GM21515 (cell line): ENCODE data around the gene UBAP2.

Source experiments
- ATAC-seq: cut with Tn5 transposase; IDR thresholded peaks from one replicate; pipeline ENCODE4 v1.9.1; 2021; ENCODE audit not compliant: unreplicated experiment

UBAP2 gene

DNA sequence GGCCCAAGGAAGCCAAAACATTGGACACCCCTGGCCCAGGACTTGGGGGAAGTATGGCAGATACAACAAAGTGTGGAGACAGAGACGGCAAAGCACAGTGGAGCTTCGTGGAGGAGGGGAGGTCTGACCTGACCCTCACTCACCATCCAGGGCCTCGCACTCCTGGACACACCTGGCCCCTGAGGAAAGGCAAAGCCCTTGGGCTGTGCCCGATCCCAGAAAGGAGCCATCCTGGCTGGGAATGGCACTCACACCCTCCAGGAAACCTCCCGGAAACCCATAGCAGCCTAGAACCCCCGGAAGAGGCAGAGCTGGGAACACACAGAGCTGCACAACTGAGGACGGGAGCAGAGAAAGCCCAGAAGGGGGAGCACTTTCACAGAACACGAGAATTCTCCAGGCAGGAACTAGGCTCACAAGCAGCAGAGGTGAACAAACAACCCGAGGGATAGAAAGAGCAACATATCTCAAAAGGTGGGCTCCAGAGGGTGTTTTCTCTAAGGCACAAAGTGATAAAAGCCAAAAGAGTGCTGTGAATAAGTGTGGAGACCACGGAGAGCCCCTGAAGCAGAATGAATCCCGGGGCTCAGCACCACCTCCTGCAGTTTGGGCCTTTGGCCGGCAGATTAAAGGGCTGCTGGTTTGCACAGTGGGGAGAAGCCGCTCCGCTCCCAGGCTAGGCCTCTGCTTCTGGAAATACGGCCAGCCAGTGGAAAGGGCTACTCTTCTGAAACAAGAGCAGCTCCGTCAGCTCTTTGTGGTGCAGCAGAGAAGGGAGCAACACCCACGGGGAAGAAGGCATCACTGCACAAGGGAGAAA, 123.5 kb downstream of the UBAP2 start:
- ATAC-seq = no peak

DNA sequence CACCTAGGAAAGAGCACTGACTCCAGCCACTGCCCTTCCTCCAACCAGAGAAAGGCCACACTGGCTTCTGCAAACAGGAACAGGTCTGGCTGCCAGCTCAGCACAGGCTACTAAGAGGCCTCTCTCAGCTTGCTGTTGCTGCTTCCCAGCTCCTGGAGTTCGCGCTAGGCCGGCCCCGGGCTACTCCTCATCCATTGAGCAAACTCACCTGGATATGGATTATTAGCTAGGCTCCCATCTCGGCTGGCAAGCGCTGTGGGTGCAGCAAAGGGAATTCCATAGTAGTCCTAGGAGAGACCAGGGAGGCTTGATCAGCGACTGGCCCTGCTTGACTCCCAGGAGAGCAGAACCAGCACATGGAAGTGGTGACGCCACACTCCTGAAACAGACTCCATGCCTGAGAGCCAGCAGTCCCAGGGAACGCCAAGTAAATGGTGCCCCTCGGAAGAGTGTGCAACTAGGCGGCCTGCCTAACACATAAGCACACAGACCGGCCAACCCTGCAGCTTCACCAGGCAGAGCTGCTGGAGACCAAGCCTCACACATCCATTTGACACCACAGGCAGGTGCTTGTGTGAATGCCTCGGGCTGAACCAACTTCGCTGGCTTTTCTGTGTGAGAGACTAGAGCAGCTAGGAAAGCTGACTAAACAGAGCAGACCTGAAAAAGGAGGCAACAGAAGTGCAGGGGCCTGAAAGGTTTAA, 124.5 kb downstream of the UBAP2 start:
- ATAC-seq = no peak

DNA sequence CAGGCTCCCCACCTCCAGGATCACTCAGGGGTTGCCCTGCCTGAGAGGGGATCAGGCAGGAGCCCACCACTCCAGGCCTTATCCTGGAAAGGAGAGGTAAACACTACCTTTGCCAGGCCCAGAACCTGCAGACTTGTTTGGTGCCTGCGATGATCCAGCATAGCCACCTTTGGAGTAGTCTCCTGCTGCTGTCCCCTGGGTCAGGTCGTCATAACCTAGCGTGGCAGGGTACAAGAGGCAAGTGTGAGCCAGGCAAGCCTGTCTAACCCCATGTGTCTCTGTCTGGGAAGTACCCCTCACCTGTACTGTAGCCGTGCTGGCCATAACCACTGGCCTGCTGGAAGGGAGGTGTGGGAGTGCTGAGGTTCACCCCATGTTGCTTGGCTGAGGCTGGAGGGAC, 125.6 kb downstream of the UBAP2 start:
- ATAC-seq = no peak

DNA sequence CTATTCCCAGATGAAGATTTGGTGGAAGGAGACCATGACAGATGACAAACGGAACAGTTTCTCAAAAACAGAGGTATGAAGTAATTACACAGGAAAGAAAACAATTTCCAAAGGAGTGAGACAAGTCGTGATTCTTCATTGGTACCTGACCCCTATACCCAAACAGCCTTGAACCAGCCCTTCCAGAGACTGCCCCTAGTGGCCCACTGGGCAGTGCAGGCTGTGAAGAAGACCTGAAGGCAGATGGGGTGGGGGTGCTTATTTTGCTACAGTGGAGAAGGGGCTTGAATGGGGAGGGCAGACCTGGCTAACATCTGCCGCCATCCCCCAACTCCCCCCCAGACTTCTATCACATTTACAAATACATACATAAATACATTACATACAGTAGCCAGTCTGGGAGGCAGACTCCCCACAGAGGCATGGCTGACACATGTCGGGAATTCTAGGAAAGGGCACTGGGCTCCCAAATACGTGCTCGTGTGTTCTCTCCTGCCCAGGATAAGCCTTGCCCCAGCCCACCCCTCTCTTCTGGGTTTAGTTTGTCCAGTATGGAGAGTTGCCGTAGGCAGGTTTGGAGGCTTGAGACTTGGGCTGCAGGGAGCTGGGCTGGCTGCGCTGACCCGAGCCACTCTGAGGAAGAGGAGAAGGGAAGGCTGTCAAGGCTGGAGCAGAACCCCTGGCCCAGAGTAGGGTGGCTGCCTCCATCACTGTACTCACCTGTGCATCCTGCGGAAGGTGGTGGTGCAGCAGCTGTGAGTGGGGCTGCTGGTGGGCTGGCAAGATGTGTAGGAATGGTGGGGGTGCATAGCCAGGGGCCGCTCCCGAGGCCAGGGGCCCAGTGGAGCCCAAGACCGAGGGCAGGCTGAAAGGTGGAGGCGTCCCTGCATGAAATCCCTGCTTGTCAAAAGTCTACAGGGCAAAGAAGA, 126.5 kb downstream of the UBAP2 start:
- ATAC-seq = no peak

DNA sequence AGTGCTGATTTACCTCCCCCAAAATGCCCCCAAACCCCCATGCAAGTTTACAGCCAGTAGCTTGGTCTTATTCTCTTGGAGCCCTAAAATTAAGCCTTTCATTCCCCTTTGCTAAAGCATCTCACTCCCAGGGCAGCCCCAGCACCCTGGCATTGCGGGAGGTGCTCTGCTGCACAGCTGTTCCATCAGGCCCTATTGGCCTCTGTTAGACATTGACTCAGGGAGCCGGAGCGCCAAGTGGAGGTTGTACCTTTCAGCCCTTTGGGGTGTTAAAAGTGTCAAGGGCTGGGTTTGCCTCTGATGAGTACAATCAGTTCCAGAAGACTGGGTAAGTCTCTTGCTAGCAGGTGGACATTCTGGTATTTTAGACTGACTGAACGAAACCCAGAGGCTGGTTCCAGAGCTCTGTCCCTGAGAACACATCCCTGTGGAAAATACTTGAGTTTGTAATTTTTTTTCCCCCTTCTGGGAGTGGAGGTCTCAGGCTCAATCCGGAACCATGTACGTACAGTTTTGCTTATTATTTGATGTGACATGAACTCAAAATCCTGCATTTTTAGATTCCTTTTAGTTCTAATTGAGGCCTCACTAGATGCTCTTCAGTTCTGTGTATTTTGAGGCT, 129.3 kb downstream of the UBAP2 start:
- ATAC-seq = no peak

DNA sequence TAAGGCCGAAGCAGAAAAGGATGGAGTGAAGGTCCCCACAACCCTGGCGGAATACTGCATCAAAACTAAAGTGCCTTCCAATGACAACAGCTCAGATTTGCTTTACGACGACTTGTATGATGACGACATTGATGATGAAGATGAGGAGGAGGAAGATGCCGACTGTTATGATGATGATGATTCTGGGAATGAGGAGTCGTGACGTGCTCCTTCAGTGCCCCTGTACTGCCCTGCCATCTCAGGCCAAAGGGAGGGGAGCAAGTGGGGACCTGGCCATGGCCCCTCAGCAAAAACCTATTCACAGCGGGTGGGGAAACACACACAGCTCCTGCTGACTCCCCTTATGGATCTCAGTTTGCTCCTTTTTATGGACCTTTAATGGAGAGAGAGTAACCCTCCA, 131.7 kb downstream of the UBAP2 start:
- no peak for ATAC-seq

DNA sequence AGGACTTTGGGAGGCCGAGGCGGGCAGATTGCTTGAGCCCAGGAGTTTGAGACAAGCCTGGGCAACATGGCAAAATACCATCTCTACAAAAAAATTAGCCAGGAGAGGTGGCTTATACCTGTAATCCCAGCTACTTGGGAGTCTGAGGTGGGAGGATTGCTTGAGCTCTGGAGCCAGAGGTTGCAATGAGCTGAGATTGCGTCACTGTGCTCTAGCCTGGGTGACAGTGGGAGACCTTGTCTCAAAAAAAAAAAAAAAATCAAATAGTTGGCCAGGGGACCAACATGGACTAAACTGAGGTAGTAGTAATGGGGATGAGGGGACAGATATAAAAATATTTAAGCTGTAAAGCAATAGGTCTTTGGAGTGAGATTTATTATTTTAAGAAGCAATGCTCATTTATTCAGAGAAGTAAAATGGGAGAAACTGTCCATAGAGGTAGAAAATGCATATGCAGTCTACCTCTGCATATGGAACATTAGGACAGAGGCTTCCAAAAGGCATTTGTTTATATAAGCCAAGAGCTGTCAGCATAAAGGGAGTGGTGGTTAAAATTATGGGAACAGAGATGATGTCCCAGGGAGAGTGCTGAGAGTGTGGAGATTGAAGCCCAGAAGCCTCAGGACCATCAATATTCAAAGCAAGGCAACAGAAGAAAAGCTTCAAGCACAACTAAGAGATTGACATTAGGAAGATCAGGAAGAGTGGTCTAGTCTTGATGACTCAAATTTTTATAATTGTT, 133.6 kb downstream of the UBAP2 start:
- no peak for ATAC-seq

DNA sequence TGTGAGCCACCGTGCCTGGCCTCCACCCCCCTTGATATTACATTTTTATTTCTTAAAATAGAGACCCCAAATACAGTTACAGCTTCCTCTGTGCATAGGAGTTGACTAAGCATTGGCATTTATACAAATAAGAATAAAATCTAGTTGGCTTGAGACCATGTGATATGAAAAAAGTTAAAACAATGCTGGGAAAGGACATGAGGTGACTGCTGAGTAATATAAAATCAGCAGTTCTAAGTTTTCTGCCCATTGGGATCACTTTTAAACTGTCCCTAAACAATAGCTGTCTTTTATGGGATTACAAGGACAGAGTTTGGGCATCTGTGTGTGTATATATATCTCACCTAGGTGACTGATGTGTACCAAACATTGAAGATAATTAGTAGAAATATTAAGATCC, 135.1 kb downstream of the UBAP2 start:
- ATAC-seq = no peak

DNA sequence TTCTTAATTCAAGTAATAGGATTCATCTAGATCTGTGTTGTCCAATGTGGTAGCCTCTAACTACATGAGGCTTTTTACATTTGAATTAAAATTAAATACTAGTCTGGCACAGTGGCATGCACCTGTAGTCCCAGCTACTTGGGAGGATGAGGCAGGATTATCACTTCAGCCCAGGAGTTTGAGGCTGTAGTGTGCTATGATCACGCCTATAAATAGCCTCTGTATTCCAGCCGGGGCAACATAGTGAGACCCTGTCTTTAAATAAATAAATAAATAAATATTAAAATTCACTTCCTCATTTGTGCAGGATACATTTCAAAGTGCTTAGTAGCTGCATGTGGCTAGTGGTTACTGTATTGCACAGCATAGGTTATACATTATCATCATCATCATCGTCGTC, 139.9 kb downstream of the UBAP2 start:
- no peak for ATAC-seq

DNA sequence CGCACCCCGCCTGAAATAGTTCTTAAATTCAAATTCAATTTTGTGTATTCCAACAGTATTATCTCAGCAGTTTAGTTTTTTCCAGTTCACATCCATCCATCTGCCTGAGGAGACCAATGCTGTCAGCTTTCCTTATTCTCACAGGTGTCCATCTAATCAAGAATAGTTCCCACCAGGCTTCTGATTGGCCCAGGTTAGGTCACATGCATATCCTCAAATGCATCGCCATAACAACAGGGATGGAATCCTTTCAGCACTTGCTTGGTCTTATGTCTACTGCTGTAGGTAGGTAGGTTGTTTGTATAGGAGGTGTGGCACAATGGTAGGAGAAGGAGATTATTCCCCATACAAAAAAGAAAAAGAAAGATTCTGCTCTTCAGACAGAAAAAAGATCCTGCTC, 140.6 kb downstream of the UBAP2 start:
- ATAC-seq = no peak

DNA sequence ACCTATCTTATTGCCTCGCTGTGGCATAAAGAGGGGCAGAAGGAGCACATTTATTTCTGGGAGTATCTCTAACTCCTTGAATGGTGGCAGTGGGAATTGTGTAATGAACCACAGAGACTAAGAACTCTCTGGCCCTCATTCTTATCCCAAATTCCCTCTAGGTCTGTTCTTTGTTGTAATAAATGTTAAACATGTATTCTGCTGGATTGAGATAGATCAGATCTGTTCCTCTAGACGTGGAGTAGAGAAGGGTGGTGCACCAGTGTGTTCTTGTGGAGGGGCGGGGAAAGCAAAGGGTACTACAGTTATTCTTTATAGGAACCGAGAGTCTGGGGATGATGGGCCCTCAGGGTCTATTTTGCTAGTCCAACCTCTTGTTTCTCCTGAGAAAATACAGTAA, 141.3 kb downstream of the UBAP2 start:
- no peak for ATAC-seq

DNA sequence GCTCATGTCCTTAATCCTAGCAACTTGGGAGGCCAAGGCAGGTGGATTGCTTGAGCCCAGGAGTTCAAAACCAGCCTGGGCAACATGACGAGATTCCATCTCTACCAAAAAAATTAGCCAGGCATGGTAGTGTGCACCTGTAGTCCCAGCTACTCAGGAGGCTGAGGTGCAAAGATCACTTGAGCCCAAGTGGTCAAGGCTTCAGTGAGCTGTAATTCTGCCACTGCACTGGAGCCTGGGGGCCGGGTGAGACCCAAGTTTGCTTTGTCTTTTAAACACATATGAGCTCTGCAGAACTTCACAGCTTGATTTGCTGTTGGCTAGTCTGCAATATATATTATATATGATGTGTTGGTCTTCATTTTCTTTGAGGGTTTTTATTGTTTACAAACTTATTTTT, 141.9 kb downstream of the UBAP2 start:
- no peak for ATAC-seq

DNA sequence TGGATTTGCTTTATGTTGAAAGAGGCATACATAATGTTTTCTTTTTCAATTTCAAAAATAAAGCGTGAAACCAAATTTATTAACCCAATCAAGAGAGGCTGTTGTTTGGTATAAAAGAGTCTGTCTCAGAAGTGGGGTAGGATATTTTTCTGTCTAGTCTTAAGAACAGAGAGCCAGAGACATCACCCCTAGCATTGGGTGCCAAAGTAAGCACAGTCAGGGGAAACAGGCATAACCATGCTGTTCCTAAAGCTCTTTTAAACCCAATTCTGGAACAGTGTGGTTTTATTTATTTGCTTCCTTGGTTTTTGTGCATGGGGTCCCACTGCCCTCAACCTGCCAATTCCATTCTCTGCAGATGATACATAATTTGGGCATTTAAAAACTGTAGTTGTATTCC, 143.6 kb downstream of the UBAP2 start:
- no peak for ATAC-seq

DNA sequence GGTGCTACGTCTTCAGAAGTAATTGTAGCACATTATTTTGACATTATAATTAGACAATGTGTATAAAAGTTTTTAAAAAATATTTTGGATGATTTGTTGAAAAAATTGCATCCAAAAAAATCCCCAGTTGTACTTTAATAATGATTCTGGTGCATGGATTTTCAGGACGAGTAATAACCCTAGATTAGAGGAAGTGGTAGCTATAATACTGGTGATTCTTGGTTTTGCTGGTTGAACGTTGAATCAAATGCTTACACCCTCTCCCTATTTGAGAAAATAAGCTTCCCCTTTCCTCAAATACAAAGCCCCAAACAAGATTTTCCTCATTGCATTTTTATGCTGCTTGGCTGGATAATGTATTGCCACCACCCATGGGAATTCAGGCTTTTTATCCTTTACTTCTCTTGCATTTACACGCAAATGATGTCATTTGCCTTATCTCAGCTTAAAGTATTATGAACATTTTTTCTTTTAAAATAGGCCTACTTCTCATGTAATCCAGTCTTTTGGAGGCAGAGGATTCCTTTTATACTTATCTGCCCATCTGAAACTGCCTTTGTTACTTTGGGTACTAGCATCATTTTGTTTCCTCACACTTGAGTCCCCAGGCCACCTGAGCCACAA, 145.4 kb downstream of the UBAP2 start:
- ATAC-seq = no peak

DNA sequence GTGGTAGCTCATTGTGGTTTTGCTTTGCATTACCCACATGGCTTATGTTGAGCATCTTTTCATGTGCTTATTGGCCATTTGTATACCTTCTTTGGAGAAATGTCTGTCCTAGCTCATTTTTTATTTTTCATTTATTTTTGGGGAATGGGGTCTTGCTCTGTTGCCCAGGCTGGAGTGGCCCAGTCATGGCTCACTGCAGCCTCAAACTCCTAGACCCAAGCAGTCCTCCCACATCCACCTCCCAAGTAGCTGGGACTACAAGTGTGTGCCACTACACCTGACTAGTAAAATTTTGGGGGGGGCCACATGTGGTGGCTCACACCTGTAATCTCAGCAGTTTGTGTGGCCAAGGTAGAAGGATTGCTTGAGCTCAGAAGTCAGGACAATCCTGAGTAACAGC, 154.4 kb downstream of the UBAP2 start:
- no peak for ATAC-seq

DNA sequence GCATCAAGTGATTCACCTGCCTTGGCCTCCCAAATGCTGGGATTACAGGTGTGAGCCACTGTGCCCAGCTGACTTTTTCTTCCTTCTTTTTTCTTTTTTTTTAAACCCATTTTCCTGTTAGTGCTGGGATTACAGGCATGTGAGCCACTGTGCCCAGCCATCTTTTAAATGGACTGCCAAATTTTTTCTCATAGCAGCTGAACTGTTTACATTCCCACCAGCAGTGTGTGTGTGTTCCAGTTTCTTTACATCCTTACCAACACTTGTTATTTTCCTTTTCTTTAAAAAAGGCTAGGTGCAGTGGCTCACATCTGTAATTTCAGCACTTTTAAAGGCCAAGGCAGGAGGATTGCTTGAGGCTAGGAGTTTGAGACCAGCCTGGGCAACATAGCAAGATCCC, 154.8 kb downstream of the UBAP2 start:
- no peak for ATAC-seq

DNA sequence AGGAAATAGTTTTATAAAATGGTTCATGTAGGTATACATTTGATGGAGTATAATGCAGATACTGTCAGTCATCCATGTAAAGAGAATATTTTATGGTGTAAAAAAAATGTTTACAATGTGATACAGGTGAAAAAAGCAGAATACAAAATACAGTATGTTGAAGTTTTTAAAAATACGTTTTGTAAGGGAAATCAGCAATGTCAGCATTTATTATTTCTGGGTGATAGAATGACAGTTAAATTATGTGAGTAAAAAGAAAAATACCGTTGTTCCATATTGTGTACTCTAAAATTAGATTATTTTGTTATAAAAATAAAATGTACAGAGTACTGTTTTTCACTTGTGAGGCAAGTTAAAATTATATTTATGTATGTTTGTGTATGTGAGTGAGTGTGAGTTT, 162.7 kb downstream of the UBAP2 start:
- no peak for ATAC-seq

DNA sequence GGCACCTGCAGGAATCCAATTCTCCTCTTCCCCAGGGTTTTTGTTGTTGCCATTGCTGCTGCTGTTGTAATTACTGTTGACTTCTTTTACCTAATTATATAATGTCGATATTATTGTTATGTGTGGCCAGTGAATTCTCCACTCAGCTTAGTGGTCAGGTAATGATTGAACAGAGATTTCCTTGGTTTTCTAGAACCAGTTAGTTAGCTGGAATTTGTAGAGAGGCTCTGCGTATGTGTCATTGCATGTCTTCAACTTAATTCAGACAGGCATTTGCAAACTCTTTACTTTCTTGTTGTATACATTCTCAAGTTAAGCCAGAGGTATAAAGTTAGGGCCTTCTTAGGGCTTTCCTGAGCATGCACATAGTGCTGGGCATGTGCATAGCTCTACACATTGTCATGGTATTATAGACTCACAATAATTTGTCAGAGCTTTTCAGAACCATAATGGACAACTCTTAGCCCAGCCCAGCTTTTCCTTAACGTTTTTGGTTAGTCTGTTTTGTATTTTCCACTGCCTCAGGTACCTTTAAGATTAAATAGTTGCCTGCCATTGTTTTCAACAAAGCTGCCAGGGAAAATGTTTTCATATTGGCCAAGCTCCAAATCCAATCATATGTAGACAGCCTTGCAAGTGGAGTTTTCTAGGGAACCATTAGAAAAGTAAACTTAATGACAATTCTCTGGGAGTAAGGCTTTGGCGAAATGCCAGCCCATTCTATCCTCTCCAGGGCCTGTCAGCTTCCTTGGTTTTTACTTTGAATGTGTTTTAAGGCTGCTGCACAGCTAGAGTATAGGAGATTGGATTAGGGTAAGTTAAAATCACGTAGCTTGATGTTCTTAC, 163.6 kb downstream of the UBAP2 start:
- ATAC-seq = no peak

DNA sequence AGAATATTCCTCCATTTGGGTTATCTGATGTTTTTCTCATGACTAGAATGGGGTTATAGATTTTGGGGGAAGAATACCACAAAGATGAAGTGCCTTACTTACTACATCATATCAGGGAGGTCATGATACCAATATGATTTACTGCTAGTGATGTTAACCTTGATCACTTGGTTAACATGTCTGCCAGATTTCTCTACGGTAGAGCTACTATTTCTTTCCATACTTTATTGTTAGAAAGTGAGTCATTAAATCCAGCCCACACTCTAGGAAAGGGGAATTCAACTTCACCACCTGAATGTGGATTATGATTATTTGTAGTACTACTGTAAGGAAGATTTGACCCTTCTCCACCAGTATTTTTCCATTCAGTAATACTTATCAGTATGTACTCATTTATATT, 167.1 kb downstream of the UBAP2 start:
- no peak for ATAC-seq
